HepG2 (cell line): ENCODE measurements around the gene LTBR. TPM values are rescaled to one million over a fixed set of nuclear protein-coding genes. Genes with fewer than 3 reads are reported as not detected.
A peak's percentile ranks its signal among the peaks of the same experiment; 100 is the strongest.

Experiments
- AHR ChIP-seq: IDR thresholded peaks from 2 replicates; pipeline ENCODE4 v1.6.1; 2018; ENCODE audit warnings: missing genetic modification reagents, missing compliant biosample characterization
- ARID2 ChIP-seq: sonication (generic); formaldehyde crosslinking; IDR thresholded peaks from 2 replicates; pipeline ENCODE4 v1.8.1; 2022; ENCODE audit warnings: mild to moderate bottlenecking, missing genetic modification reagents, borderline replicate concordance
- DPF2 ChIP-seq: sonication (generic); formaldehyde crosslinking; IDR thresholded peaks from 2 replicates; pipeline ENCODE4 v1.4.0; 2020; ENCODE audit warnings: mild to moderate bottlenecking, low read depth, missing genetic modification reagents, borderline replicate concordance
- ELF4 ChIP-seq: sonication (generic); formaldehyde crosslinking; IDR thresholded peaks from 2 replicates; pipeline ENCODE4 v1.5.0; 2020; ENCODE audit warnings: missing genetic modification reagents, mild to moderate bottlenecking, moderate library complexity, borderline replicate concordance
- IKZF1 ChIP-seq: fragments of 450-650 bp; IDR thresholded peaks from 2 replicates; pipeline ENCODE4 v1.7.1; 2016
- POLR2A ChIP-seq, 2 experiments: IDR thresholded peaks; 2 replicates each; pipeline ENCODE4 v1.6.1; 2011; ENCODE audit warnings: low read depth in 2 of 2, low read length in 2 of 2, mild to moderate bottlenecking in 1 of 2, moderate library complexity in 1 of 2; ENCODE audit not compliant: insufficient read depth in 1 of 2
- RBFOX2 ChIP-seq: fragments of 200-400 bp; formaldehyde crosslinking; IDR thresholded peaks from 2 replicates; pipeline ENCODE4 v1.6.1; 2017; ENCODE audit warnings: low read depth, mild to moderate bottlenecking, low read length
- RBM39 ChIP-seq: fragments of 200-400 bp; formaldehyde crosslinking; IDR thresholded peaks from one replicate; pipeline ENCODE4 v1.6.1; 2018; ENCODE audit warnings: antibody characterized with exemption, mild to moderate bottlenecking, low read depth, low read length; ENCODE audit not compliant: poor library complexity, severe bottlenecking
- RXRA ChIP-seq: sonication (generic); formaldehyde crosslinking; IDR thresholded peaks from 2 replicates; pipeline ENCODE4 v1.5.1; 2020; ENCODE audit warnings: missing genetic modification reagents
- ZNF329 ChIP-seq: sonication (generic); formaldehyde crosslinking; IDR thresholded peaks from 2 replicates; pipeline ENCODE4 v1.9.0; 2021; ENCODE audit warnings: low read depth, mild to moderate bottlenecking, missing genetic modification reagents
- ZNF589 ChIP-seq: sonication (generic); formaldehyde crosslinking; conservative IDR thresholded peaks from 2 replicates; pipeline ENCODE4 v1.8.0; 2022; ENCODE audit warnings: mild to moderate bottlenecking, moderate library complexity, missing genetic modification reagents
- ZNF749 ChIP-seq: sonication (generic); formaldehyde crosslinking; IDR thresholded peaks from 2 replicates; pipeline ENCODE4 v1.8.0; 2022; ENCODE audit warnings: mild to moderate bottlenecking, missing genetic modification reagents, moderate library complexity, borderline replicate concordance
- polyA plus RNA-seq, 8 experiments: library from polyadenylated mRNA; depleted of rRNA in 3 of 8; stranded (reverse) in 7 of 8; unstranded in 1 of 8; fragments of >200 nt; fragmentation: Illumina TruSeq in 4 of 8; extraction: Trizol in 4 of 8; gene quantifications; 2 replicates each; pipeline versions ENCODE4 v1.2.1 to v1.2.3, GENCODE V29; 2011 to 2016; ENCODE audit warnings: low read depth in 4 of 8, missing spikeins in 1 of 8, mixed read lengths in 1 of 8; ENCODE audit not compliant: insufficient read depth in 1 of 8
- total RNA-seq, 5 experiments: library from RNA; depleted of rRNA; stranded (reverse); fragments of >200 nt; fragmentation: Illumina TruSeq; extraction: Trizol; gene quantifications; 2 replicates each; pipeline ENCODE4 v1.2.3, GENCODE V29; 2016; ENCODE audit warnings: low read depth in 1 of 5
- TF ChIP-seq, protein P1 (sequence below): sonication (generic); formaldehyde crosslinking; IDR thresholded peaks from 2 replicates; pipeline ENCODE4 v1.5.1; 2020; ENCODE audit warnings: mild to moderate bottlenecking, missing genetic modification reagents
- TF ChIP-seq, protein P2 (sequence below): sonication (generic); formaldehyde crosslinking; IDR thresholded peaks from 2 replicates; pipeline ENCODE4 v1.4.0; 2020; ENCODE audit warnings: mild to moderate bottlenecking, missing genetic modification reagents
- TF ChIP-seq, protein P3 (sequence below): sonication (generic); formaldehyde crosslinking; conservative IDR thresholded peaks from 2 replicates; pipeline ENCODE4 v1.4.0; 2020; ENCODE audit warnings: missing genetic modification reagents
- TF ChIP-seq, protein P4 (sequence below): sonication (generic); formaldehyde crosslinking; IDR thresholded peaks from 2 replicates; pipeline ENCODE4 v1.4.0; 2020; ENCODE audit warnings: missing genetic modification reagents
- TF ChIP-seq, protein P5 (sequence below): sonication (generic); formaldehyde crosslinking; IDR thresholded peaks from 2 replicates; pipeline ENCODE4 v1.5.0; 2020; ENCODE audit warnings: missing genetic modification reagents

The LTBR gene
- total and polyA plus RNA-seq, 2 of the 13 experiments (the other 11 are each of a cell fraction or from before 2014, with no cell fraction given) = 31.4 to 34.8 TPM

DNA sequence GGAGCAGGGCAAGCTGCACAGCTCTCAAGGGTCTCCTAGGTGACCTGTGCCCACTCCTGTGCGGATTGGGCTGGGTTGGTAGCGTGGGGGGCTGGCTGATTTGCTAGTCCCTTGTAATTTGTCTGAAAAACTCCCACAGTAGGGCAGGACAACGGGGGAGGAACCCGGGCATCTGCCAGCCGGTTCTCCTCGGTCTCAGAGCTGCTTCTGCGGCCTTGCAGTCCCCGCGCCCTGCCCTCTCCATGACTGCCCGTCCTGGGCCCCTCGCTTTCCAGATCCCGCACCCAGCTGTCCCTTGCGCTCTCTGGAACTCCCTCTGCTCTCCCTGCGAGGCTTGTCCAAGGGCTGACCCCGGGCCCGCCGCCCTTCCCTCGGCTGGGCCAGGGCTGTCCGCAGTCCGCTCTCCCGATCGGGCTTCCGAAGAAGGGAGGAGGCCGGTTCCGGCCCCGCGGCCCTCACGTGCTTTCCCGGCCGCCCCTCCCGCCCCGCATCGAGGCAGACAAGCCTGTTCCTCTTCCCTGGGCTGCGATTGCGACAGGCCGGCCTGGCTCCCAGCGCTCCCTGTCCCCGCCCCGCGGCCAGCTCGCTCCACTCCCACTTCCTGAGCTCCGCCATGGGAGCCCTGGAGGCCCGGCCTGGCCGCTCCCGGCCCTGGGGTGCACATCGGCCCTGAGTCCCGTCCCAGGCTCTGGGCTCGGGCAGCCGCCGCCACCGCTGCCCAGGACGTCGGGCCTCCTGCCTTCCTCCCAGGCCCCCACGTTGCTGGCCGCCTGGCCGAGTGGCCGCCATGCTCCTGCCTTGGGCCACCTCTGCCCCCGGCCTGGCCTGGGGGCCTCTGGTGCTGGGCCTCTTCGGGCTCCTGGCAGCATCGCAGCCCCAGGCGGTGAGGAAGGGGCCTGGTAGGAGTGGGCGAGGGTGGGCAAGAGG is at the start of gene LTBR (continued):
- TF ChIP-seq, protein P1, sequence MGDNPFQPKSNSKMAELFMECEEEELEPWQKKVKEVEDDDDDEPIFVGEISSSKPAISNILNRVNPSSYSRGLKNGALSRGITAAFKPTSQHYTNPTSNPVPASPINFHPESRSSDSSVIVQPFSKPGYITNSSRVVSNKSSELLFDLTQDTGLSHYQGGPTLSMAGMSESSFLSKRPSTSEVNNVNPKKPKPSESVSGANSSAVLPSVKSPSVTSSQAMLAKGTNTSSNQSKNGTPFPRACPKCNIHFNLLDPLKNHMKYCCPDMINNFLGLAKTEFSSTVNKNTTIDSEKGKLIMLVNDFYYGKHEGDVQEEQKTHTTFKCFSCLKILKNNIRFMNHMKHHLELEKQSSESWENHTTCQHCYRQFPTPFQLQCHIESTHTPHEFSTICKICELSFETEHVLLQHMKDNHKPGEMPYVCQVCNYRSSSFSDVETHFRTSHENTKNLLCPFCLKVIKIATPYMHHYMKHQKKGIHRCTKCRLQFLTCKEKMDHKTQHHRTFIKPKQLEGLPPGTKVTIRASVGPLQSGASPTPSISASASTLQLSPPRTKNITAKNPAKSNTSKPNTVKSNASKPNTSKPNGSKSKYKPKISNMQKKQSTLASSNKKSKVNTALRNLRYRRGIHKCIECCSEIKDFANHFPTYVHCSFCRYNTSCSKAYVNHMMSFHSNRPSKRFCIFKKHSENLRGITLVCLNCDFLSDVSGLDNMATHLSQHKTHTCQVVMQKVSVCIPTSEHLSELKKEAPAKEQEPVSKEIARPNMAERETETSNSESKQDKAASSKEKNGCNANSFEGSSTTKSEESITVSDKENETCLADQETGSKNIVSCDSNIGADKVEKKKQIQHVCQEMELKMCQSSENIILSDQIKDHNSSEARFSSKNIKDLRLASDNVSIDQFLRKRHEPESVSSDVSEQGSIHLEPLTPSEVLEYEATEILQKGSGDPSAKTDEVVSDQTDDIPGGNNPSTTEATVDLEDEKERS (CRISPR knock-in tag) = peak; percentile 88
- TF ChIP-seq, protein P2, sequence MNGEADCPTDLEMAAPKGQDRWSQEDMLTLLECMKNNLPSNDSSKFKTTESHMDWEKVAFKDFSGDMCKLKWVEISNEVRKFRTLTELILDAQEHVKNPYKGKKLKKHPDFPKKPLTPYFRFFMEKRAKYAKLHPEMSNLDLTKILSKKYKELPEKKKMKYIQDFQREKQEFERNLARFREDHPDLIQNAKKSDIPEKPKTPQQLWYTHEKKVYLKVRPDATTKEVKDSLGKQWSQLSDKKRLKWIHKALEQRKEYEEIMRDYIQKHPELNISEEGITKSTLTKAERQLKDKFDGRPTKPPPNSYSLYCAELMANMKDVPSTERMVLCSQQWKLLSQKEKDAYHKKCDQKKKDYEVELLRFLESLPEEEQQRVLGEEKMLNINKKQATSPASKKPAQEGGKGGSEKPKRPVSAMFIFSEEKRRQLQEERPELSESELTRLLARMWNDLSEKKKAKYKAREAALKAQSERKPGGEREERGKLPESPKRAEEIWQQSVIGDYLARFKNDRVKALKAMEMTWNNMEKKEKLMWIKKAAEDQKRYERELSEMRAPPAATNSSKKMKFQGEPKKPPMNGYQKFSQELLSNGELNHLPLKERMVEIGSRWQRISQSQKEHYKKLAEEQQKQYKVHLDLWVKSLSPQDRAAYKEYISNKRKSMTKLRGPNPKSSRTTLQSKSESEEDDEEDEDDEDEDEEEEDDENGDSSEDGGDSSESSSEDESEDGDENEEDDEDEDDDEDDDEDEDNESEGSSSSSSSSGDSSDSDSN (CRISPR knock-in tag) = peak; percentile 100
- TF ChIP-seq ELF4 (CRISPR knock-in tag) = peak; percentile 92; the same call in 1 of the 2 replicates
- peak; percentile 62 for TF ChIP-seq DPF2
- peak; percentile 67 to 74; a peak in 3 of 4 replicates for TF ChIP-seq POLR2A (IDR thresholded peaks at IDR 0.05; ENCODE audit: insufficient read depth in 1 of 2, low read depth in 2 of 2, low read length in 2 of 2)
- TF ChIP-seq AHR (CRISPR knock-in tag) = peak; percentile 74; the same call in 1 of the 2 replicates
- peak; percentile 97 for TF ChIP-seq ZNF749 (CRISPR knock-in tag)
- peak; percentile 97 for TF ChIP-seq RBFOX2
- peak; percentile 99 for TF ChIP-seq ARID2 (CRISPR knock-in tag)
- no peak for TF ChIP-seq RBM39
- TF ChIP-seq, protein P3, sequence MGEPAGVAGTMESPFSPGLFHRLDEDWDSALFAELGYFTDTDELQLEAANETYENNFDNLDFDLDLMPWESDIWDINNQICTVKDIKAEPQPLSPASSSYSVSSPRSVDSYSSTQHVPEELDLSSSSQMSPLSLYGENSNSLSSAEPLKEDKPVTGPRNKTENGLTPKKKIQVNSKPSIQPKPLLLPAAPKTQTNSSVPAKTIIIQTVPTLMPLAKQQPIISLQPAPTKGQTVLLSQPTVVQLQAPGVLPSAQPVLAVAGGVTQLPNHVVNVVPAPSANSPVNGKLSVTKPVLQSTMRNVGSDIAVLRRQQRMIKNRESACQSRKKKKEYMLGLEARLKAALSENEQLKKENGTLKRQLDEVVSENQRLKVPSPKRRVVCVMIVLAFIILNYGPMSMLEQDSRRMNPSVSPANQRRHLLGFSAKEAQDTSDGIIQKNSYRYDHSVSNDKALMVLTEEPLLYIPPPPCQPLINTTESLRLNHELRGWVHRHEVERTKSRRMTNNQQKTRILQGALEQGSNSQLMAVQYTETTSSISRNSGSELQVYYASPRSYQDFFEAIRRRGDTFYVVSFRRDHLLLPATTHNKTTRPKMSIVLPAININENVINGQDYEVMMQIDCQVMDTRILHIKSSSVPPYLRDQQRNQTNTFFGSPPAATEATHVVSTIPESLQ (CRISPR knock-in tag) = no peak
- TF ChIP-seq, protein P4, sequence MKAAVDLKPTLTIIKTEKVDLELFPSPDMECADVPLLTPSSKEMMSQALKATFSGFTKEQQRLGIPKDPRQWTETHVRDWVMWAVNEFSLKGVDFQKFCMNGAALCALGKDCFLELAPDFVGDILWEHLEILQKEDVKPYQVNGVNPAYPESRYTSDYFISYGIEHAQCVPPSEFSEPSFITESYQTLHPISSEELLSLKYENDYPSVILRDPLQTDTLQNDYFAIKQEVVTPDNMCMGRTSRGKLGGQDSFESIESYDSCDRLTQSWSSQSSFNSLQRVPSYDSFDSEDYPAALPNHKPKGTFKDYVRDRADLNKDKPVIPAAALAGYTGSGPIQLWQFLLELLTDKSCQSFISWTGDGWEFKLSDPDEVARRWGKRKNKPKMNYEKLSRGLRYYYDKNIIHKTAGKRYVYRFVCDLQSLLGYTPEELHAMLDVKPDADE = no peak
- no peak for TF ChIP-seq IKZF1
- TF ChIP-seq, protein P5, sequence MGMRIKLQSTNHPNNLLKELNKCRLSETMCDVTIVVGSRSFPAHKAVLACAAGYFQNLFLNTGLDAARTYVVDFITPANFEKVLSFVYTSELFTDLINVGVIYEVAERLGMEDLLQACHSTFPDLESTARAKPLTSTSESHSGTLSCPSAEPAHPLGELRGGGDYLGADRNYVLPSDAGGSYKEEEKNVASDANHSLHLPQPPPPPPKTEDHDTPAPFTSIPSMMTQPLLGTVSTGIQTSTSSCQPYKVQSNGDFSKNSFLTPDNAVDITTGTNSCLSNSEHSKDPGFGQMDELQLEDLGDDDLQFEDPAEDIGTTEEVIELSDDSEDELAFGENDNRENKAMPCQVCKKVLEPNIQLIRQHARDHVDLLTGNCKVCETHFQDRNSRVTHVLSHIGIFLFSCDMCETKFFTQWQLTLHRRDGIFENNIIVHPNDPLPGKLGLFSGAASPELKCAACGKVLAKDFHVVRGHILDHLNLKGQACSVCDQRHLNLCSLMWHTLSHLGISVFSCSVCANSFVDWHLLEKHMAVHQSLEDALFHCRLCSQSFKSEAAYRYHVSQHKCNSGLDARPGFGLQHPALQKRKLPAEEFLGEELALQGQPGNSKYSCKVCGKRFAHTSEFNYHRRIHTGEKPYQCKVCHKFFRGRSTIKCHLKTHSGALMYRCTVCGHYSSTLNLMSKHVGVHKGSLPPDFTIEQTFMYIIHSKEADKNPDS = peak; percentile 91; the same call in 1 of the 2 replicates
- TF ChIP-seq RXRA (CRISPR knock-in tag) = peak; percentile 71; the same call in 1 of the 2 replicates
- TF ChIP-seq ZNF329 (CRISPR knock-in tag) = 0 out of 2 replicates have a peak, but pooled peaks have one; percentile 17
- no peak for TF ChIP-seq ZNF589 (CRISPR knock-in tag)
